ENCODE results near the gene ANTXR1.

Gene ANTXR1

DNA sequence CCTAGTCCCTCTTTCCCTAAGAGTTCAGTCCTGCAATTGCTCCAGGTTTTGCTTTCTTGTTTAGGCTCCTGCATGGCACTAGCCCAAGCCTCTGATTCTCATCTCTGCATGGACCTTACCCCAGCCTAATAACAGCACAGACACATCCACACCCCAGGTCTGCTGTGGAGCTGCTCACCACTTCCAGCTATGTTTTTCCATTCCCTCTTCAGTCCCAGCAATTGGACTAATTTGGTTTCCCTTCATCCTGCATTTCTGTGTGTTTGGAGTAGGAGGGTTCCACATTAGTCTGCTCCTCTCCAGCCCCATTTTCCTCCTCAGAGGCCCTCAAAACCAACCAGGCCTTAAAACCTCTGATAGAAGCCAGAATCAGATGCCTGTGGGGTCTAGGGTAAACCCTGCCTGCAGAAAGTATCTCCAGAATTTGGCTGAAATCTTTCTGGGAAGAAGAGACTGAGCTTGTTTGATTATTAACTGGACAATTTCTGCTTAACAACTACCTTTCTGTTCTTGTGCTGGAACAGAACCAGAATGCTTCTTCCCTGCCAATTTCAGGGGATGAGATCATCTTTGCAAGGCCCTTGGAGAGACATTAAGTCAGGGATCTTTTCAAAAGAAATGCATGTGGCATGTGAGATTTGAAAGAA is 278.1 kb downstream of the ANTXR1 start:
- DNase-seq = no peak

DNA sequence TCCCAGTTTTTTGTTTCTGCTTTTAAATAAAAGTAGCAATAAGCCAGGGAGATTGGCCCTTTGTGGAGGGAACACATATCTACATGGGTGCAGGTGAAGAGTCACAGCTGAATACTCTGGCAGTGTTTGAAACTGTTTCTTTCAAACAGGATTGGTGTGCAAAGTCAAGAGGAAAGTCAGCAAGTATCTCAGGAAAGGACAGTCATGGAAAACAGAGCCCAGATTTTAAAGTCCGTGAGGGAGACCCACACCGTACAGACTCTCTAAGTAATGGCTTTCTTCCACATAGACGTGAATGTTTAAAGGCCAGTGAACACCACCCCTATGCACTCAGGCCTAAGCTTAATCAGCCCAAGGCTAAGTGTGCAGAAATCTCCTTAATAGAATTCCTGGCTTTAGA is 278.7 kb downstream of the ANTXR1 start:
- no peak for DNase-seq

- no peak for DNase-seq
Observed at GRCh38 chr2:69292256-69292655, 279.3 kb downstream of the ANTXR1 start.

GRCh38 chr2:69296421-69296820 is 283.4 kb downstream of the ANTXR1 start:
- no peak for DNase-seq

DNA sequence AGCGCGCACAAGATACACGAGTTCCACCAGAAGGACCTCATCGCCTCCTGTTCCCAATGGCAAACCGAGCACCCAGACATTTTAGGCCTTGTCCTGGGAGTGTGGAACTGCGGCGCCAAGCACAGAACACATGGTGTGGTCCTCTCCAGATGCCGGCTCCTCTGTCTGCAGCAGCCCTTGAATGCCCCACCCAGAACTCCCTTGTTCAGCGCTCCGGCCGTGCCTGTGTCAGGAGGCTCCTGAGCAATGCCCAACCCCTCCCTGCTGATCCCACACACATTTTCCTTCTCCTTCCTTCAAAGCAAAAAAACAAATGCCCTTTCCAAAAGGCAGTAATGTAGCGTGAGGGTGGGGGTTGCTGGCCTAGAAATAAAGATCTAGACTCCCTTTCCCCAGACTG is 284.2 kb downstream of the ANTXR1 start:
- no peak for DNase-seq

GRCh38 chr2:69298261-69298660 is 285.3 kb downstream of the ANTXR1 start:
- DNase-seq = no peak

- DNase-seq = no peak
Observed at GRCh38 chr2:69298862-69299261, 285.9 kb downstream of the ANTXR1 start.
